ENCODE data around the gene CLCNKA. TPM values are rescaled to one million over a fixed set of nuclear protein-coding genes. Genes with fewer than 3 reads are reported as not detected.
"Not testable (repeated sequence)": the region's sequence is repeated elsewhere in the genome, so short reads cannot be mapped to it uniquely, and the experiment has no call there.

Gene CLCNKA
- total RNA-seq, 2 donors from 2014 or later: 2.1 to 4.0 TPM

- intact Hi-C loops (cut with DNase I): no loop called here
These were observed 19.4 kb downstream of the CLCNKA start for GRCh38 chr1:16041200-16041599.

GRCh38 chr1:16042096-16042495, 20.3 kb downstream of the CLCNKA start:
- DNase-seq (no peak), ATAC-seq (no peak)
- TF ChIP-seq POLR2A (IDR thresholded peaks at IDR 0.05): no peak
- no peak for TF ChIP-seq CTCF (IDR thresholded peaks at IDR 0.05)
- Histone ChIP-seq H3K27ac (no peak overlapping the region), H3K27me3 (no peaks in the 10 kb centered on the region), H3K9me3 (no peaks in the 10 kb centered on the region), H3K36me3 (replicated peaks in 1 of 2; ENCODE audit: insufficient read depth in 1 of 2, low read depth in 2 of 2) (no peaks in the 10 kb centered on the region), H3K4me1 (peaks cover 14% of the 10 kb centered on the region), H3K4me3 (no peak overlapping the region)
- intact Hi-C loops (cut with DNase I): no loop called here
- WGBS, 2 donors: 80% methylated on average over 7 to 8 of the region's 9 CpGs

More at GRCh38 chr1:16041200-16041599, 19.4 kb downstream of the CLCNKA start:
- Histone ChIP-seq H3K27ac (no peak overlapping the region), H3K9me3 (no peaks in the 10 kb centered on the region), H3K4me1 (peaks cover 14% of the 10 kb centered on the region), H3K36me3 (replicated peaks in 1 of 2; ENCODE audit: insufficient read depth in 1 of 2, low read depth in 2 of 2) (no peaks in the 10 kb centered on the region), H3K27me3 (no peaks in the 10 kb centered on the region), H3K4me3 (no peak overlapping the region)
- TF ChIP-seq POLR2A (IDR thresholded peaks at IDR 0.05) (no peak), CTCF (IDR thresholded peaks at IDR 0.05) (no peak)
- DNase-seq: no peak
- ATAC-seq: no peak
- 43% methylated on average over 8 of the region's 8 CpGs; no CpG with 5 or more reads in 1 of the 2 donors for WGBS, 2 donors

- intact Hi-C loops (cut with DNase I); H3K9me3 ChIP-seq; H3K36me3 ChIP-seq (replicated peaks in 1 of 2; ENCODE audit: insufficient read depth in 1 of 2, low read depth in 2 of 2); DNase-seq; H3K4me3 ChIP-seq; H3K27me3 ChIP-seq; H3K27ac ChIP-seq: not testable (repeated sequence)
- peak; percentile 37 for ATAC-seq
- H3K4me1 ChIP-seq: peaks cover 14% of the 10 kb centered on the region
- WGBS, 2 donors: 80 to 89% methylated on average over 6 of the region's 9 CpGs
These were observed 20.8 kb downstream of the CLCNKA start for GRCh38 chr1:16042654-16043053.

GRCh38 chr1:16043521-16043920, 21.7 kb downstream of the CLCNKA start, which contains the start of gene CLCNKB:
TSS of gene CLCNKB (plus strand) at chr1:16043782. CDS start at chr1:16044493, 711 bp downstream.
- DNase-seq (peak; percentile 67 to 85 (median 82)), ATAC-seq (peak; percentile 86)
- H3K27me3 ChIP-seq: no peaks in the 10 kb centered on the region
- intact Hi-C loops (cut with DNase I): no loop called here
- no peaks in the 10 kb centered on the region for H3K9me3 ChIP-seq
- no peak within 1 kb of the TSS for H3K4me3 ChIP-seq
- no peaks in the 10 kb centered on the region for H3K36me3 ChIP-seq (replicated peaks in 1 of 2; ENCODE audit: insufficient read depth in 1 of 2, low read depth in 2 of 2)
- peaks cover 21% of the 10 kb centered on the region for H3K4me1 ChIP-seq
- peak within 1 kb of the TSS in 2 of 4 donors; percentile 43 to 62 for H3K27ac ChIP-seq
- WGBS, 2 donors: 13 to 29% methylated on average over 2 to 6 of the region's 7 CpGs
- TF ChIP-seq POLR2A (IDR thresholded peaks at IDR 0.05): no peak
- no peak for TF ChIP-seq CTCF (IDR thresholded peaks at IDR 0.05)

GRCh38 chr1:16043950-16044349, 22.1 kb downstream of the CLCNKA start:
- no peak for DNase-seq
- Histone ChIP-seq H3K4me1 (peaks cover 25% of the 10 kb centered on the region), H3K27me3 (no peaks in the 10 kb centered on the region), H3K4me3 (no peak overlapping the region), H3K36me3 (replicated peaks in 1 of 2; ENCODE audit: insufficient read depth in 1 of 2, low read depth in 2 of 2) (no peaks in the 10 kb centered on the region), H3K9me3 (no peaks in the 10 kb centered on the region), H3K27ac (peak overlapping the region in 2 of 4 donors; percentile 43 to 62)
- no peak for ATAC-seq
- TF ChIP-seq POLR2A (IDR thresholded peaks at IDR 0.05): no peak
- no peak for TF ChIP-seq CTCF (IDR thresholded peaks at IDR 0.05)
- 94 to 100% methylated on average over 1 to 5 of the region's 5 CpGs for WGBS, 2 donors
- intact Hi-C loops (cut with DNase I): no loop called here

Measured in body of pancreas (tissue), 4 donors.